DND-41 (cell line): ENCODE results near the gene RAB20.

Source experiments
- CTCF ChIP-seq: IDR thresholded peaks from 2 replicates; pipeline ENCODE4 v1.5.1; 2012; ENCODE audit warnings: borderline replicate concordance, low read length, moderate library complexity, mild to moderate bottlenecking; ENCODE audit not compliant: poor library complexity, severe bottlenecking; ENCODE audit errors: extremely low read depth
- EZH2 ChIP-seq: IDR thresholded peaks from 3 replicates; pipeline ENCODE4 v1.6.1; 2012; ENCODE audit warnings: borderline replicate concordance, low read depth, mild to moderate bottlenecking, moderate library complexity, low read length, inconsistent platforms; ENCODE audit not compliant: severe bottlenecking

- no peak for TF ChIP-seq CTCF
- no peak for TF ChIP-seq EZH2
These were observed 21.0 kb upstream of the RAB20 start for GRCh38 chr13:110582421-110582954.
